Measurements from ENCODE around the gene TRIM61. TPM values are rescaled to one million over a fixed set of nuclear protein-coding genes. Genes with fewer than 3 reads are reported as not detected.
"Not testable (repeated sequence)": the region's sequence is repeated elsewhere in the genome, so short reads cannot be mapped to it uniquely, and the experiment has no call there.

TRIM61 gene
- total RNA-seq, 2 experiments from 2014 or later, result 0.22 to 0.47 TPM

DNA sequence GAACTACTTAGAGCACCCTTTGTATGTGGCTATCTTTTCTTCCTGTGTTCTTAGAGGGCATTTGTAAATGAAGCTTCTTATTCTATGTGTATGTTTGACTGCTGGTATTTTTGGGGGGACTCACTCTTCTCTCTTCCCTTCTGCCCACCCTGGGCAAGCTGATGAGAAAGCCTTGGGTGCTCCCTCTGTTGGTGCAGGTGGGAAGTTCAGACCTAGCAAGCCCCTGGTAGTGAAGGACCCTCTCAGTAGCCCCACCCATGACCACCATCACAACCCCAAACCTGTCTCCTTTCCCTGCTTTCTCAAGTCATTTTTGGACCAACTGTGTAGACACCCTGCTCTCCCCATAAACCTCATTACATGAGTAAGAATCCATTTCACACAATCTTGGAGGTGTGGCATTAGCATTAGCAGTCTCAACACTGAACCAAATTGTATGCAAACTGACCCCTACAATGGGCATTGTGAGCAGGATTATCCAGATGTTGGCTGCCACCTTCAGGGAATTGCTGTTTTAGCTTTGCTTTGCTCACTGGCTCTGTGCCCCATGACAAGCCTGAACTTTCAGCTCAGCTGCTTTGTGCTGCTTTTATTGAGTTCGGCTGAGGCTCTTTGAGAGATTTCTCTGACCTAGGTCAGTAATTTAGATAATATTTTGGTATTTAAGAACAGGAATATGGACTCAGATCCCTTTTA is 27.9 kb downstream of the TRIM61 start:
- Histone ChIP-seq H3K27me3 (ENCODE audit: control insufficient read depth in 1 of 2, insufficient read depth in 2 of 2, low read length in 2 of 2) (peaks cover 0 to 6% of the 10 kb centered on the region in 2 experiments), H3K4me3 (ENCODE audit: low read length) (no peak overlapping the region), H3K27ac (ENCODE audit: low read depth in 1 of 2, low read length in 2 of 2) (no peak overlapping the region), H3K4me1 (ENCODE audit: insufficient read depth, low read length) (no peaks in the 10 kb centered on the region), H3K36me3 (ENCODE audit: insufficient read depth, low read length) (no peaks in the 10 kb centered on the region), H3K9me3 (ENCODE audit: control insufficient read depth in 1 of 2, insufficient read depth in 1 of 2, low read length in 2 of 2) (no peaks in the 10 kb centered on the region)
- Mint-ChIP-seq H3K27me3 (peaks cover 72% of the 10 kb centered on the region), H3K9me3 (no peaks in the 10 kb centered on the region), H3K4me3 (no peak overlapping the region), H3K27ac (no peak overlapping the region), H3K4me1 (ENCODE audit: low read depth) (no peaks in the 10 kb centered on the region), H3K36me3 (ENCODE audit: low read depth) (no peaks in the 10 kb centered on the region)
- POLR2A ChIA-PET, result no interaction called here
- no peak for TF ChIP-seq CTCF (IDR thresholded peaks at IDR 0.05)
- no peak for ATAC-seq (ENCODE audit: poor library complexity)
- no peak for DNase-seq
- intact Hi-C loops (cut with DNase I, micrococcal nuclease), result loop anchor here in 1 of 2 experiments (10.0 kb wide), 1 partner anchor 165 kb away; the partner anchor contains the start of gene TMEM192
- CTCF ChIA-PET, result interaction anchor here (0.5 kb wide), 1 partner anchor 151 kb away, joined by 3 read pairs; no protein-coding TSS in a partner anchor

DNA sequence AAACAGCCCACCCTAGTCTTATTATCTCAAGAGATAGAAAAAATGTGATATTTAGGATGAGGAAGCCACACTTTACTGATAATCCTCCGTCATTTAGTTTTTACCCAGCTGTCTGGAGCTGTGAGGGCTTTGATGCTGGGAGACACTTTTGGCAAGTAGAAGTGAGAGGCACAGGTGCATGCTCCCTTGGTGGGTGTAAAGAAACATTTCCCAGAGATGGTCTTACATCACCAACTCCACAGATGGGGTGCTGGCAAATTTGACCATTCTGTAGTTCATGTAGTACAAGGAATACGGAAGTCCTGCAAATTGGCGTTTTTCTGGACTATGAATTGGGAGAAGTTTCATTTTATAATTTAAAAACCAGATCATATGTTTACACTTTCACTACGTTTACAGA is 28.5 kb downstream of the TRIM61 start:
- CTCF ChIA-PET, result no interaction called here
- no peaks in the 10 kb centered on the region for H3K36me3 ChIP-seq (ENCODE audit: insufficient read depth, low read length)
- intact Hi-C loops (cut with DNase I, micrococcal nuclease), result no loop called here
- H3K36me3 Mint-ChIP-seq (ENCODE audit: low read depth), result no peaks in the 10 kb centered on the region
- no peaks in the 10 kb centered on the region for H3K4me1 Mint-ChIP-seq (ENCODE audit: low read depth)
- no peak for TF ChIP-seq CTCF (IDR thresholded peaks at IDR 0.05)
- peaks cover 72% of the 10 kb centered on the region for H3K27me3 Mint-ChIP-seq
- POLR2A ChIA-PET, result no interaction called here
- no peak overlapping the region for H3K27ac Mint-ChIP-seq
- ATAC-seq (ENCODE audit: poor library complexity) (no peak), DNase-seq (no peak)
- H3K4me3 Mint-ChIP-seq, result no peak overlapping the region
- H3K9me3 Mint-ChIP-seq, result no peaks in the 10 kb centered on the region
- H3K27ac ChIP-seq (ENCODE audit: low read depth in 1 of 2, low read length in 2 of 2), result no peak overlapping the region
- no peak overlapping the region for H3K4me3 ChIP-seq (ENCODE audit: low read length)
- H3K9me3 ChIP-seq (ENCODE audit: control insufficient read depth in 1 of 2, insufficient read depth in 1 of 2, low read length in 2 of 2), result no peaks in the 10 kb centered on the region
- peaks cover 0 to 10% of the 10 kb centered on the region in 2 experiments for H3K27me3 ChIP-seq (ENCODE audit: control insufficient read depth in 1 of 2, insufficient read depth in 2 of 2, low read length in 2 of 2)
- H3K4me1 ChIP-seq (ENCODE audit: insufficient read depth, low read length), result no peaks in the 10 kb centered on the region

GRCh38 chr4:164948006-164948405 is 29.5 kb downstream of the TRIM61 start:
- H3K4me1 Mint-ChIP-seq (ENCODE audit: low read depth); DNase-seq; H3K27ac Mint-ChIP-seq; H3K9me3 ChIP-seq (ENCODE audit: control insufficient read depth in 1 of 2, insufficient read depth in 1 of 2, low read length in 2 of 2); H3K4me3 Mint-ChIP-seq; POLR2A ChIA-PET; H3K4me1 ChIP-seq (ENCODE audit: insufficient read depth, low read length); H3K36me3 ChIP-seq (ENCODE audit: insufficient read depth, low read length); H3K9me3 Mint-ChIP-seq; H3K27ac ChIP-seq (ENCODE audit: low read depth in 1 of 2, low read length in 2 of 2); H3K27me3 ChIP-seq (ENCODE audit: control insufficient read depth in 1 of 2, insufficient read depth in 2 of 2, low read length in 2 of 2); H3K36me3 Mint-ChIP-seq (ENCODE audit: low read depth); H3K4me3 ChIP-seq (ENCODE audit: low read length); ATAC-seq (ENCODE audit: poor library complexity); intact Hi-C loops (cut with DNase I, micrococcal nuclease); CTCF ChIA-PET: not testable (repeated sequence)
- H3K27me3 Mint-ChIP-seq, result peaks cover 67% of the 10 kb centered on the region

- no peak for ATAC-seq (ENCODE audit: poor library complexity)
- Mint-ChIP-seq H3K4me1 (ENCODE audit: low read depth) (no peaks in the 10 kb centered on the region), H3K36me3 (ENCODE audit: low read depth) (no peaks in the 10 kb centered on the region), H3K9me3 (no peaks in the 10 kb centered on the region), H3K27me3 (peaks cover 61% of the 10 kb centered on the region), H3K27ac (no peak overlapping the region), H3K4me3 (no peak overlapping the region)
- no peaks in the 10 kb centered on the region for H3K36me3 ChIP-seq (ENCODE audit: insufficient read depth, low read length)
- no peak for TF ChIP-seq CTCF (IDR thresholded peaks at IDR 0.05)
- H3K9me3 ChIP-seq (ENCODE audit: control insufficient read depth in 1 of 2, insufficient read depth in 1 of 2, low read length in 2 of 2), result no peaks in the 10 kb centered on the region
- no peak overlapping the region for H3K27ac ChIP-seq (ENCODE audit: low read depth in 1 of 2, low read length in 2 of 2)
- H3K4me3 ChIP-seq (ENCODE audit: low read length), result no peak overlapping the region
- no peak for DNase-seq
- CTCF ChIA-PET, result no interaction called here
- no peaks in the 10 kb centered on the region for H3K4me1 ChIP-seq (ENCODE audit: insufficient read depth, low read length)
- intact Hi-C loops (cut with DNase I, micrococcal nuclease), result no loop called here
- POLR2A ChIA-PET, result no interaction called here
- peaks cover 0 to 10% of the 10 kb centered on the region in 2 experiments for H3K27me3 ChIP-seq (ENCODE audit: control insufficient read depth in 1 of 2, insufficient read depth in 2 of 2, low read length in 2 of 2)
These were observed 30.6 kb downstream of the TRIM61 start for GRCh38 chr4:164946810-164947209.

Measured in CD4-positive, alpha-beta T cell (primary cell).